KOPT-K1 (cell line): ENCODE data around the gene ABHD16B.

Experiments
- H3K27ac ChIP-seq: fragments of 200-600 bp; sonication (generic); 2 replicates; pipeline ENCODE4 v1.5.1; 2016; ENCODE audit warnings: antibody characterized with exemption, mild to moderate bottlenecking, low read depth, low read length; ENCODE audit not compliant: poor library complexity, severe bottlenecking
- H3K36me3 ChIP-seq: fragments of 200-600 bp; sonication (generic); 2 replicates; pipeline ENCODE4 v1.5.1; 2017; ENCODE audit warnings: antibody characterized with exemption, mild to moderate bottlenecking, low read length, moderate library complexity; ENCODE audit not compliant: insufficient read depth
- H3K9me3 ChIP-seq: fragments of 200-600 bp; sonication (generic); 2 replicates; pipeline ENCODE4 v1.5.1; 2017; ENCODE audit warnings: antibody characterized with exemption, low read length, mild to moderate bottlenecking; ENCODE audit not compliant: insufficient read depth, poor library complexity, severe bottlenecking

The ABHD16B gene

DNA sequence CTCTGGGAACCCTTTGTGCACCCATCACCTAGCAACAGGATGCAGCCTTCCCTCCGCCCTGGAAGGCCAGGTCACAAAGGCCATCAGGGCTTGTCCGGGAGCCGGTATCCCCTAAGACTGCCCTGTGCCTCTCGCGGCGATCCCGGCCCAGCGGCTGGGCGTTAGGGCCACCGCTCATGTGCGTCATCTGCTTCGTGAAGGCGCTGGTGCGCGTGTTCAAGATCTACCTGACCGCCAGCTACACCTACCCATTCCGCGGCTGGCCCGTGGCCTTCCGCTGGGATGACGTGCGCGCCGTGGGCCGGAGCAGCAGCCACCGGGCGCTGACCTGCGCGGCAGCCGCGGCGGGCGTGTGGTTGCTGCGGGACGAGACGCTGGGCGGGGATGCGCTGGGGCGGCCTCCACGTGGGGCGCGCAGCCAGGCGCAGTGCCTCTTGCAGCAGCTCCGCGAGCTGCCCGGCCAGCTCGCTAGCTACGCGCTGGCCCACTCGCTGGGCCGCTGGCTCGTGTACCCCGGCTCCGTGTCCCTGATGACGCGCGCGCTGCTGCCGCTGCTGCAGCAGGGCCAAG is at the start of gene ABHD16B:
Gene ABHD16B, plus strand, starts transcription at position 134 of the 570 bp plus-strand sequence. Its CDS starts 43 bp downstream, at position 177.
- Histone ChIP-seq H3K9me3 (no peaks in the 10 kb centered on the region), H3K27ac (no peak within 1 kb of the TSS), H3K36me3 (peaks cover 17% of the 10 kb centered on the region; the same call in 1 of the 2 replicates)

DNA sequence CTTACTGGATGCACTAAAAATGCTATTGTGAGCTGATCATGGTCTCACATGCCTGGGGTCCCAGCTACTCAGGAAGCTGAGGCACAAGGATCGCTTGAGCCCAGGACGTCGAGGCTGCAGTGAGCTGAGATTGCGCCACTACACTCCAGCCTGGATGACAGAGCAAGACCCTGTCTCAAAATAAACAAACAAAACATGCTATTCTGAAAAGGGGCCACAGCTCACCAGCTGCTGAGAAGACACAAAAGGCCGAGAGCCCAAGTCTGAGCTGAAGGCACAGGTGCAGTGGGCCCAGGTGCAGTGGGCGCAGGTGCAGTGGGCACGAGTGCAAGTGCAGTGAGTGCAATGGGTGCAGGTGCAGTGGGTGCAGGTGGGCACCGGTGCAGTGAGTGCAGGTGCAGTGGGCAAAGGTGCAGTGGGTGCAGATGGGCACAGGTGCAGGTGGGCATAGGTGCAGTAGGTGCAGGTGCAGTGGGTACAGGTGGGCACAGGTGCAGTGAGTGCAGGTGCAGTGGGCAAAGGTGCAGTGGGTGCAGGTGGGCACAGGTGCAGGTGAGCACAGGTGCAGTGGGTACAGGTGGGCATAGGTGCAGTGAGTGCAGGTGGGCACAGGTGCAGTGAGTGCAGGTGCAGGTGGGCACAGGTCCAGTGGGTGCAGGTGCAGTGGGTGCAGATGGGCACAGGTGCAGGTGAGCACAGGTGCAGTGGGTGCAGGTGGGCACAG is 46.2 kb upstream of the ABHD16B start:
- H3K27ac ChIP-seq = no peak overlapping the region
- H3K36me3 ChIP-seq = no peaks in the 10 kb centered on the region
- no peaks in the 10 kb centered on the region for H3K9me3 ChIP-seq

DNA sequence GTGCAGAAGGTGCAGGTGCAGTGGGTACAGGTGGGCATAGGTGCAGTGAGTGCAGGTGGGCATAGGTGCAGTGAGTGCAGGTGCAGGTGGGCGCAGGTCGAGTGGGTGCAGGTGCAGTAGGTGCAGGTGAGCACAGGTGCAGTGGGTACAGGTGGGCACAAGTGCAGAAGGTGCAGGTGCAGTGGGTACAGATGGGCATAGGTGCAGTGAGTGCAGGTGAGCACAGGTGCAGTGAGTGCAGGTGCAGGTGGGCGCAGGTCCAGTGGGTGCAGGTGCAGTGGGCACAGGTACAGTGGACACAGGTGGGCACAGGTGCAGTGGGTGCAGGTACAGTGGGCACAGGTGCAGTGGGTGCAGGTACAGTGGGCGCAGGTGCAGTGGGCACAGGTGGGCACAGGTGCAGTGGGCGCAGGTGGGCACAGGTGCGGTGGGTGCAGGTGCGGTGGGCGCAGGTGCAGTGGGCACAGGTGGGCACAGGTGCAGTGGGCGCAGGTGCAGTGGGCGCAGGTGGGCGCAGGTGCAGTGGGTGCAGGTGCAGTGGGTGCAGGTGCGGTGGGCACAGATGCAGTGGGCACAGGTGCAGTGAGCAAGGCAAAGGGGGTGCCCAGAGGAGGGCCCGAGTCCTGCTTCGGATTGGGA is 45.6 kb upstream of the ABHD16B start:
- no peak overlapping the region for H3K27ac ChIP-seq
- no peaks in the 10 kb centered on the region for H3K36me3 ChIP-seq
- no peaks in the 10 kb centered on the region for H3K9me3 ChIP-seq

DNA sequence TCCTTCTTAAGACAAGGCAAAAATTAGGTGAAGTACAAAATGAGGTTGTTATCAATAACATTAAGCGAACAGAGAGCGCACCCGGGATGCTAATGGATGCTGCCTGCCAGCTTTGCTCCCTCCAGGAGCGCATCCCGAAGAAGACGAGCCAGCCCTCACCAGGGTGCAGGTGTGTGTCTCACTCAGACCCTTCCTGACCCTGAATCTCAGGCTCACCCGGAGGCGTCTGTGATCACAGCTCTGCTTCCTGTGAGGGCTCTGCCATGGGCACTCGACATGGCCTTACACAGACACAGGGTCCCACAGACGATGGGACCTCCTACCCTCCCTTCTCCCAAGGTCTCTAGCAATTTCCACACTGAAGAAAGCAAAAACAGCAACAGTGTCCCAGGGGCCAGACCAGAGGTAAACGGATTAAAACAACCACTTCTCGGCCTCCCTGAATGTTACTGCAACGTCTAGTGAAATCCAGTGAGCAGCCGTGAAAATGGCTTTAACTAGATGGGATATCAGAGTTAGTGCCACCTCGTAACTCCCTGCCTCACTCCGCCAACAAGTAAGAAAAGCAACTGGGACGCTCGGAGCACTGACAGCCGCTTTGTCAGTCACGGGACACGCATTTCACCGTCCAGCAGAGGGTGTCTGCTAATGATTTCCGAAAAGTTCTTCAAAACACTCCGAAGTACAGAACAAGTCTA is 41.9 kb upstream of the ABHD16B start:
- no peaks in the 10 kb centered on the region for H3K9me3 ChIP-seq
- H3K27ac ChIP-seq = no peak overlapping the region

DNA sequence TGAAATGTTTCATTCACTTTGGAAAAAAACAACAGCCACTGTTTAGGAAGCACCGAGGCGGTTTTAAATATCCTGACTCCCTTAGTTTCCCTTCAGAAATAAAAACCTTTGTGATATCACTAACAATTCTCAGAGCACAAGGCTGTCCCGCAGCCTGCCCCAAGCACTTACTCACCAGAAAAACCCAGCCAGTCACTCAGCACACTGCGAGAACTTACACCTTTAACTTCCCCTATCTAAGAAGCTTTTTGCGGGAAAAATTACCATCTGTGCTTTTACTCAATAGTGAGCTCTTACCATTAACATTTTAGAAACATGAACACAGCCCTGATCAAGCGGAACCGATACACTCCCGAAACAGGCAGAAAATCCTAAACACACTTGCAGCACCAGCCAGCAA is 39.5 kb upstream of the ABHD16B start:
- Histone ChIP-seq H3K9me3 (no peaks in the 10 kb centered on the region), H3K27ac (no peak overlapping the region), H3K36me3 (no peaks in the 10 kb centered on the region)

More for the DNA sequence above, 41.9 kb upstream of the ABHD16B start:
- no peaks in the 10 kb centered on the region for H3K36me3 ChIP-seq

DNA sequence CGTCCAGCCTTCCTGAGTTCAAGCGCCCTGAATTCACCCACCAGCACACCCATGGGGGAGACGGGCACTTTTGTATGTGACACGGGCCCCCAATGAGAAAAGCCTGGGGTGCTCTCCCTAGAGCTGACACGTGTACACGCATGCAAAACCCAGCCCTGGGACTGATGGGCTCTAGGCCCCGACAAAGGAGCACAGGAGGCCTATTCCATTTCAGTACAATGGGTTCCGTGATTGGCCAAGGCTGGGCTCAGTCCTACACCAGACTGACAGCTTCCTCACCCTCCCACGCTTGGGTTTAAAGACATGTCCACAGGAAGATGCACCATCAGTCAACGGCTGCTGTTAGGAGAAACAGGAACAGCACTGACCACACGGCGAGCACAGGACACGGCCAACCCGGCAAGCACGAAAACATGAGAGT is 39.0 kb upstream of the ABHD16B start:
- H3K36me3 ChIP-seq = no peaks in the 10 kb centered on the region
- H3K27ac ChIP-seq = no peak overlapping the region
- no peaks in the 10 kb centered on the region for H3K9me3 ChIP-seq

DNA sequence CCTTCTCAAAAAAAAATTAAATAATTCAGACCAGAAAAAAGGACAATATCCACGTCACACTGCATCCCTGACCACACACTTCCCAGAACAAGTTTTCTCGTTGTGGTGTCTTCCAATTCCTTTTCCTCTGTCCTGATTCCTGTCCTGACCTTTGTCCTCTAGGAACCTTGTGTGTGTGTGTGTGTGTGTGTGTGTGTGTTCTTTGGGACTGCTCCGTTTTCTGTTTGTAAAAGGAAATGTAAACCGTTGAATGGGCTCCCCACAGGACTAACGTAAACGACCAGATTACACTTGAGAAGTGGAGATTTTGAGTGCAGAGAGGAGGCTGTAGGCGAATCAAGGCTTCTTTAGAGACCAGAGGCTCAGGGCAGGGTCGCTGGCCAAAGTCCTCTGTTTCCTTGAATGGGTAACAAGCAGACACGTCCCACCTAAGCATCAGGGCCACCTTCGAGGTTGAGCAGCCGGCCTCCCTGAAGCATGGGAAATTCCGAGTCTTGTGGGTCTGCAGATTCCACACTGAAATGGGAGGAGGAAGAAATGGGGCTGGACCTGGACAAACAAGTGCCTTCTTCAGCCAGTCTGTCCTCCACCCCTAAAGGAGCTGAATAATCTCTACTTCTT is 37.5 kb upstream of the ABHD16B start:
- Histone ChIP-seq H3K27ac (no peak overlapping the region), H3K9me3 (no peaks in the 10 kb centered on the region), H3K36me3 (no peaks in the 10 kb centered on the region)

DNA sequence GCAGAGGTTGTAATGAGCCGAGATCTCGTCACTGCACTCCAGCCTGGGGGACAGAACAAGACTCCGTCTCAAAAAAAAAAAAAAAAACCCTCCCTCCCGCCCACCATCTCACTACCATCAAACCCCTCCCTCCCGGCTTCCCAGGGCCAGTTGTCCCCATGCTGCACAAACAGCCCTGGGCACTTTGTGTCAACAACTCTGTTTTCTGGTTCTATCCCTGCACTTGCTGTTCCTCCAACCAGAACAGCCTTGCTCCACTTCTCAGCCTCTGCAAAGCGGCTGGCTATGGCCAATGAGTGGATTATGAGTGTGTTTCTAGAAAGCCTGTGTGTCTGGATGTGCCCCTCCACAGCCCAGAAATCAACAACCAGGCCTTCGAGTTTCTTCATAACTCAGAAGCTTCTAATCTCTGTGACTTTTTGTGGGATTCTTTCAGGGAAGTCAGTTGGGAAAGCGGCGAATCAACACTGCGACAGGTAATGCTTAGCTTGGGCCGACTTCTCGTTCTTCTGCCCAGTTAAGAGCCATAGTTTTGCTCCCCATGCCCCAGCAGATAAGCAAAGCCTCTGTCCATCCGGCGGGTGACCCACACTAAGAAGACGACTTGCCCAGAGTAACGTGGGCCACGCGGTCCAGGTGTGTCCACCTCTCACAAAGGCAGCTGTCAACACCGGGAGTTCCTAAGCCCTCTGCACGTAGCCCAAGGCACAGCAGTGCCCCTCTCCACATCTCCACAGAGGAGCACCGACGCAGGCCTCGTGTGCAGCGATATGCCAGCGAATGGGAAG is 35.8 kb upstream of the ABHD16B start:
- Histone ChIP-seq H3K36me3 (no peaks in the 10 kb centered on the region), H3K27ac (no peak overlapping the region), H3K9me3 (no peaks in the 10 kb centered on the region)

DNA sequence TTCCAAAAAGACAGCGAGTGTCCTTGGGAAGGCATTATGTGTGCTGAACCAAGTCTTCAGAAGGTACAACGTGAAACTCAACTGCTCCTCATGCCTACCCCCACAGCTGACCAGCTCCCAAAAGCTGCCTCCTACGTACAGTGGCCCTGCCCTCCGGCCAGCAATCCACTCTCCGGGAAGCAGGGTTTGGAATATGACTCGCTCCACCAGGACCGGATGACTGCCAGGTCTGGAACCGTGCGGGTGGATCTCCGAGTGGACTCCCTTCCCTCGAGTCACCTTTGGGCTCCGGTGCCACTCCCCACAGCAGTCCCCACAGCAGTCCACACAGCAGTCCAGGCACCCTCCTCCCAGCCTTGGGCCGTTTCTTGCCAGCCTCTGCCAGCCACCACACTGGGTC is 34.5 kb upstream of the ABHD16B start:
- H3K9me3 ChIP-seq = no peaks in the 10 kb centered on the region
- H3K36me3 ChIP-seq = no peaks in the 10 kb centered on the region
- H3K27ac ChIP-seq = no peak overlapping the region

DNA sequence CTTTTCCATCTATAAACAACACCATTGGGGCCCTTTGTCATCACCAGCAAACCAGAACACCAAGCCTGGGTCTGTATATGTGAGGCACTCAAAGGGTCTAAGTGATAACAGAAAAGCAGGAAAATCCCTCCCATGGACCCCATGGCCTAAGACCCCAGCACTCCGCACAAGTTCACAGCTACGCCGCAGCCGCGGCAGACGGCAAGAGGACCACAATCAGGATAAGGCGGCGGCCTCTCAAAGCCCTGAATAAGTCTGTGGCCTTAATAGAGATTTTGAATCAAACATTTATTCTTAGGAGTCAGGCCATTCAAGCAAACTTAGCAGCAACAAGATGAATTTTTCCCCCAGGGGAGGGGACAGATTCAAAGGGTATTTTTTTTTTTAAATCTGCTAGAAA is 33.2 kb upstream of the ABHD16B start:
- no peaks in the 10 kb centered on the region for H3K9me3 ChIP-seq
- H3K27ac ChIP-seq = no peak overlapping the region

DNA sequence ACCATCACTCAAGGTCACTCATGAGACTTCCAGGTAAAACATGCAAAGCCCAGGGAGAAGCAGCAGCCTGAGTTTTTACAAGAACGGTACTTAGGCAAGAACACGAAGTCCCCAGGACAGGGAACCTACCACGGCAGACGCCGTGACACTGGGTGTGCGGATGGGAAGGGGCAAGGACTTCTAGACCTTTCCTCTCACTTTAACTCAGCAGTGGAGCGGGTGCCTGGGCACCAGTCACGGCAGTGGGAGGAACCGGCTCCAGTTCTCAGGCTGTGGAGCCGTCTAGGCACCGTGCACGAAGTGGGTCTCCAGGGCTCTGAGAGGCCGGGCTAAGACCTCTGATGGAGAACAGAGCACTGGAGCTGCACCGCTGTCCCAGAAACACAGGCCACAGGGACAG is 32.8 kb upstream of the ABHD16B start:
- H3K36me3 ChIP-seq = no peaks in the 10 kb centered on the region

More for the DNA sequence above, 33.2 kb upstream of the ABHD16B start:
- H3K36me3 ChIP-seq = no peaks in the 10 kb centered on the region

DNA sequence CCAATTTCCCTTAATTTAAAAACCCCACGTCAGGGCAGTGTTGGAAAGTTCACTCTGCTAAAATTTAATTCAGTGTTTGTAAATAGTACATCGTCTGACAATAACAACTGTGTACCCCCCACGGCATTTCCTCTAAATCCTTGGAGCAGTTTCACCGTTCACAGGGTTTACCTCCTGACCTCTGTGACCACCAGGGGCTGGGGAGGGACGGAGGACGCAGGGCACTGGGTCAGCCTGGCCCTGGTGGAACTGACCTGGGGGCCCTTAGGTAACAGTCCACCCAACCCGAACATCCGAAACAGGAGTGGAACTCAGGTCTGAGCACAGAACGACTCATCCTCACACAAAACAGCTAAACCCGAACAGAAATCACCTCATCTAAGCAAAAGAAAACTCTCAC is 32.3 kb upstream of the ABHD16B start:
- Histone ChIP-seq H3K9me3 (no peaks in the 10 kb centered on the region), H3K36me3 (no peaks in the 10 kb centered on the region), H3K27ac (no peak overlapping the region)

More for the DNA sequence above, 32.8 kb upstream of the ABHD16B start:
- Histone ChIP-seq H3K9me3 (no peaks in the 10 kb centered on the region), H3K27ac (no peak overlapping the region)

DNA sequence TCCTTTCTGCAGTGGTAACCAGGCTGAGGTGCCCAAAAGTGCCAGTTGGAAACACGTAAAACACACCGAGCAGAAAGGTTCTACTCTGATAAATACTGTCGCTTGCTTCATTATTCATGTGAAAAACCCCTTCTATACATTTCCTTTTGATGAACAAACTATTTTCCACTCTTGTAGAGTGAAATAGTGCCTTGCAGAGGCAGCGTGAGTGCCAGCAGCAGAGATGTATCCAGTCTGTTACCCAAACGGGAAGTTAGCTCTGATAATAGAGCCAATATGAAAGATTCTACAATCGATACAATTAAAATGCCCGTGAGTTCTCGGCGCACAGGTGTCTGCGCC is 31.7 kb upstream of the ABHD16B start:
- Histone ChIP-seq H3K36me3 (no peaks in the 10 kb centered on the region), H3K9me3 (no peaks in the 10 kb centered on the region), H3K27ac (no peak overlapping the region)
